Stimulated activated CD4-positive, alpha-beta T cell treated with anti-CD3 and anti-CD28 coated beads, Interleukin-4, amount 100 ng/mL, for 1 hour (primary cell): ENCODE data around the gene TEPSIN.

Experiments used
- DNase-seq: peaks from one replicate; pipeline ENCODE4 v3.0.0-alpha.2; 2020

TEPSIN gene

DNA sequence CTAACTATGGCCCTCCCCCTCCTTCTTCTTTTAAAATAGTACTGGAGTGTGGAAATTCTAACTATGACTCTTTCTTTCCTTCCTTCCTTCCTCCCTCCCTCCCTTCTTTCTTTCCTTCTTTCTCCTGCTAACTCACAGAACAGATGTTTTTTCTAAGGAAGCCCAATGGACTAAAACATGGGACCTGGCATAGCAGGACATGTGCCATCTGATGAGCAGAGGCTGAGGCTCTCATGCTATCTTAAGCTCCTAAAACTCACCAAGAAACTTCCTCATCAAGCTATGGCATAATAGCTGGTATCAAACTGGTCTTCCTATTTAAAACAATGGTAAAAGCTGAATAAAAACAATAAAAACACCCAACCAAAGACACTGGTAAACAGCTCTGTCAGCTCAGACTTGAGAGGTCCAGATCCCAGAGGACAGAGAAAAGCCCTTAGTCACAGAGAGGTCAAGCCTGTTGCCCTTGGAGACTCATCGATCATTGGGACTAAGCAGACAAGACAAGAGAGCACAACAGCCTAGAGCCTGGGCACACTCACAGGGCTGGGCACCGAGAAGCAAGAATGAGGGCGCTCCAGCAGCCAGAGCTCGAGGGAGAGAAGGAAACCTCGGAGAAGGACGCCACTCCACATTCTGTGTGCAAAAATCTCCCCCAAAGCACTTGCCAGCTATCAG is 28.7 kb upstream of the TEPSIN start:
- DNase-seq: no peak

DNA sequence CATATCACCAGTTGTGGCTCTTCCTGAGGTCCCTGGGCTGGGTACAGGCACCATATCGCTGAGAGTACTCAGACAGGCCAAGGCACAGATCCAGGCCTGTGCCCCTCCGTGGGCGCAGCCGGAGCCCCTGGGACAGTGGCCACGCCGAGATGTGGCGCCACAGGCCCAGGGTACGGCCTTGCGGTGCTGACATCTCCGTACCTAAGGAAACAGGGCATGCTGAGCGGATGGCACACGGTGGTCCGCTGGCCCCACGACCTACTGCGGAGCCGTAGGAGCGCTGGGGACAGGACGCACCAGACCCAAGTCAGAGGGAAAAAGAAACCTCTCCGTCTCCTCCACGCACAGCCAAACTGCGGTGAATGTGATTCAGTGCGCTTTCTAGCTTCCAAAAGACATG is 26.7 kb upstream of the TEPSIN start:
- DNase-seq: no peak

DNA sequence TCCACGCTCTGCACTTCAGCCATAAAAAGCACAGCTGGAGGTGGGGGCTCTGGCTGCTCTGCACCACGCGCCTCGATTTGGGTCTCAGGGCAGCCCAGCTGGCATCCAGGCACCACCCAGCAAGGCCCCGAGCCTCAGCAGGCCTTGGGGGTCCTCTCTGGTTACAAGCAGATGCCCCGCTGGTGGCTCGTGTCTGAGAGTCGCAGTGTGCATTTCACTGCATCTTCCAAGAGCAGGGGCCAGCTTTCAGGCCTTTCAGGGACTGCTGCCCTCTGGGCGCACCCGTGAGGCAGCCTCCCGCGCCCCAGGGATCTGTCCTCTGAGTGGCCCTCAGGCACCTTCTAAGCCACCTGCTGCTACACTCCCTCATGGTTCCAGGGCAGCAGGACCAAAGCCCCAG is 25.8 kb upstream of the TEPSIN start:
- DNase-seq: no peak

DNA sequence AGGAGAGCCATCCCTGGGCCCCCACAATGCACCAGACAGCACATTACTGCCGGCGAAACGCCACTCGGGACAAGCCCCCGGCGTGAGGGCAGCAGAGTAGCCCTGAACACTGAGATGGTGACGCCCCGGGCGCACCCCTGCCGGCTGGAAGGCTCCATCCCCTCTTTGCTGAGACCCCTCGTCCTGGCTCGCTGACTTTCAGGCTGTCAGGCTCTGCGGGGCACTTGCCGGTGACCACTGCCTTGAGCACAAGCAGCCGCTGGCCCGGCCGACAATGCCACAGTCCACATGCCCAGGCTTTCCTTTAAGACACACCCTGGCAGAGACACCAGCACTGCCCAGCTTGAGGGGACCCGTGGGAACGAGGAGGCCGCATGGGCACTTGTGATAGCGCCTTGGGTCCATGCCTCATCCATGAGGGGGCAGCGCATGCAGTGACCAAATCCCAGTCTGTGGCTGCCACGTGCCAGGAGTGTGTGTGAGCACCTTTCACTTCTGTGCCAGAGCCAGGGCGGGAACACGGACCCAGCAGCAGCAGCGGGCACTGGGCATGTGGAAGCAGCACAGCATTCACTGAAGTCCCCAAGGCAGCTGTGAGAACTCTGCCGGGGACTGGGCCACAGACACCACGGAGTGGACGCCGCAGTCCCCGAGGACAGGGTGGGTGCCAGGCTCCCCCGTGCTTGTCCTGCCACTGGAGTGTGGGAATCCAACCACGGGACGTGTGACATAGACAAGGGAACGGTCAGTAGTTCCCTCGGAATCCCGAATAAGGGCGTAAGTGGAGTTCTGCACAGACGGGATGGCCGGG is 24.7 kb upstream of the TEPSIN start:
- DNase-seq: no peak

DNA sequence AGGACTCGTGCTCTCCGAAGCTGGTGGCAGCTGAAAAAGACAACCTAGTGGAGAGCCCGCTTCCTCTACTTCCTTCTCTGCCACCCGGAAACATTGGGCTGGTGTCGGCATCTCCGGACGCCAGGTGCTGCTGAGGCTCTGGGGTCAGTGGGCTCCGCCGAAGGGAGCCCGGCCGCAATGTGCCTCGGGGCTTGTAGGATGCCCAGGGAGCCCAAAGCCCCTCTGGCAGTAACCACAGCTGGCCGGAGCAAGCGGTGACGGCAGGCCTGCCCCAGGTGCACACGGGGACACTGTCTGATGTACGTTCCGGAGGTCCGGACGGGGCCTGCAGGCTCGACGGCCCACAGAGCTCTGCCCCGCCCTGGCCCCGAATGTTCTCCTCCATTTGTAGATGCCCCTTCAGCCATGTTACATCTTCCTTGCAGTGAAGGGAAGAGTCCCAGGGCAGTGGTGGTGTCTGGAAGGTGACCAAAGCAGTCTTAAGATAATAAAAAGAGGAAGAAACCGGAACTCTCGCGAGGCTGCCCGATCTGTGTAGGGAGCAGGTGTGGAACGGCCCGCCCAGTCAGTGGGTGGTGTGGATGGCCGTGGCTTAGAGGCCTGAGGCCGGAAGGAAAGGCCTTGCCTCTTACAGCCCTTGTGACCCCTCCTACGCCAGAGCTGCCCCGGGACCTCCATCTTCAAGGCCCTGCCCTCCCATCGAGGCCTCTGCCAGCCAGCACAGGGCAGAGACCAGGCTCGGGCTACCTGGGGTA is 22.9 kb upstream of the TEPSIN start:
- no peak for DNase-seq

DNA sequence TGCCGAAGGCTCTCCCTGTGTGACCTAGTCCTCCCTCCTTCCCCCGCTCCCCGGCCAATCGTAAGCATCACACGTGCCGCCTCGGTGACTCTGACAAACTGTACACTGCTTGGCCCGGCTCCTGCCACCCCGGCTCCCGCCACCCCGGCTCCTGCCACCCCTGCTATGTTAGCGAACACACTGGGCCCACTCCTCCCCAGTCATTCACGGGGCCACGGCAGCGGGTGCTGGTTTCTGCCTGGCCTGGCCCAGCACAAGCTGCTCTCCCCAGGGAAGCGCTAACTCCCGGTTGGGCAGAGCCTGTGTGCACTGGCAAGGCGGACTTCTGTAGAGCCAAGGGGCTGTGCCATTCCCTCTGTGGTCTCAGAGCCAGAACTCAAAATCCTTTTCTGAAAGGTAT is 22.2 kb upstream of the TEPSIN start:
- no peak for DNase-seq

DNA sequence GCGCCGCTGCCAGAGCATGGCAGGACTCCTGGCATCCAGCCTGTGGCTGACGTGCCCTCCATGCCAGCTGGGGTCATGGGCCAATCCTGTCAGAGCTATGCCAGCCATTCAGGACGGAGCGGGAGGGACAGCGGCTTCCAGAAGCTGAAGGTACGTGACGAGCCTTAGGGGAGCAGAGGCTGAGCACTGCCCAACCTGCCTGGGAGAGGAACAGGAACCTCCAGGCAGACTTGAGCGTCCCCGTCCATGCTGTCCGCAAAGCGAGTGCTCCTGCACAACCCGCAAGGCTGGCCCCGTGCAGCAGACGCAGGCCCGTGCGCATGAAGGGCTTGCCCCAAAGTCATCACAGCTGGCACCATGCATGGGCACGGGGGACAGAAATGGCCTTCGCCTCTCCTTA is 21.8 kb upstream of the TEPSIN start:
- no peak for DNase-seq

DNA sequence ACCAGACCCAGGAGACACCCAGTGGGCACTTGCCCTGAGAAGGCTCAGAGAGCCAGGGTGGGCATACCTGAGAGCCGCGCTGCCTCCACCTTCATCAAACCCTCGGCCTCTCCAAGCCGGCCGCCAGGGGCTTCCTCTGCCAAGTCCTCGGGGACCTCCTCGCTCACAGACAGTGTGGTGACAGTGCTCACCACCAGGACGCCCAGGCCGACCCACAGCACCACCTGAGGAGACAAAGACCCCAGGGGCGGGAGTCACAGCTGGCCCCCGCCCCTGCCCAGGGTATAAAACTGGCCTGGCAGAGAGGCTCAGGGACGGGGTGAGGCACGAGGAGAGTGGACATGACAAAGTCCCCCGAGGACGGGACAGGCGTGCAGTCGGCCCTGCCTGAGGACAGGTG is 21.3 kb upstream of the TEPSIN start:
- DNase-seq: no peak

DNA sequence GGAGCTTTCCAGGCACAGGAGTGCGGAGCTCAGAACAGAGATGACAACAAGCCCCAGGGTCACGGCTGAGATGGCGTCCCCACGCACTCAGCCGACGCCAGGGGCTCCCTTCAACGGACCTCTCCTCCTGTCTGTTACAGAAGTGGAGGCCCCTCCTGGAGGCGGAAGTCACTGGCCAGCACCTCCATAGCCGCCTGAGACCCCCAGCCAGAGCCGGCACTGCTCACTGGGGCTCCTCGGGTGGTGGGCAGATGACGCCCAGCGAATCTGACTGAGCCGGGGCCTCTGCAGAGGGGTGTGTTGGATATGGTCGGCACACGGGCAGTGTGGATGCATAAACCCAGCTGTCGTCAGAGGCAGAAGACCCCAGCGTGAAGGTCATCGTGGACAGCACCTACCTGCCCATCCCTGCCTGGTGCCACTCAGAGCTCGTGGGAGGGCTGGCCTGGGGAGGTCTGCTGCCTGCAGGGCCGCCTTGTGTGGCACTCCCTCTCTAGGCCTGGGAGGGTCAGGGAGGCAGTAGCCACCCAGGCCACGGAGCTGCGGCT is 20.3 kb upstream of the TEPSIN start:
- DNase-seq: no peak

DNA sequence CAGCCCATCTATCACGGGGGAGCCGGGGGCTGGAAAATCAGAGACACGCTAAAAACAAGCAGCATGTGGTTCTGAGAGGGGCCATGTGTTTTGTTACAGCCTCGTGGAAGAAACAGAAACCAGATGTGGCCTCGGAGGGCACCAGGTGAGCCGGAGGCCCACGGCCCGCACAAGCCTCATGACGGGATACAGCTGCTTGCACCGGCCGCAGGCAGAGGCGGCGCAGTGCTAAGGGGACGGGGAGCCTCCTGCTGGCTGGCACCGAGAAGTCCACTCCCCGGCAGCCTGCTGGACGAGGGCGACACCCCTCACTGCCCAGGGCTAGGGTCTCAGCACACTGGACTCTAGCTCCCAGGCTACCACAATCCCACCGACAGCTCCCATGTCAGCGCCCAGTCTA is 19.4 kb upstream of the TEPSIN start:
- DNase-seq: no peak

DNA sequence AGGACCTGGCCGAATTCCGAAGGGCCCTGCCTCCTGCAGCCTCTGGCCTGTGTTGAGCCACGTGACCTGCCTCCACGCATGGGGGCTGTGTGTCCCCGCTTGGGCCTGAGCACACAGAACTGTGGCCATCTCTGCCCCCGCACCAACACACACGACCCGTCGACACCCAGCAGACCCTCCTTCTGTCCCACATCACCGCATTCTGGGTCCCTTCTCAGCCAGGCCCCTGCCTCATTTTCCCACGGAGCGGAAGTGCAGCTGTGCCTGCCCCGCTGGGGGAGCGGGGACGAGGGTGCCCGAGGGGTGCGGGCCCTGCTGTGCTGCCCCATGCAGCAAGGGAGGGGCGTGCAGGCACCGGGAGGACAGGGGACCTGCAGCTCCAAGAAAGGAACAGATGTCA is 18.7 kb upstream of the TEPSIN start:
- no peak for DNase-seq

DNA sequence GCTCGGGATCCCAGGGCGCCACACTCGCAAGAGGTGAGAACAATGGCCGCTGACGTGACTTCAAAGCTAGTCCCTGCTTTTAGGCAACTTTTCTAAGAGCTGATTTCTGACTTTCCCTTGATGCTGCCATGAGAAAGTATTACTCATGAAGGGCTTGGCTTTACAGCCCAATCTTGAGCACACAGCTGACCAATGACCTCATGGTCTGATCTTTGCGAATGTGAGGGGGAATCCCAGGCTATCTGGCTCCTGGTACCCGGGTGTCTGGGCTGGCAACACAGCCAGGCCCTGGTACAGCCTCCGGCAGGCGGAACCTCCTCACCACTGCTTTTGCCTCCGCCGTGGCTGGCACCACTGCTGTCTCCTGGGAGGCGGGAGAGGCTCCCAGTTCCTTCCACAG is 17.8 kb upstream of the TEPSIN start:
- DNase-seq: no peak

DNA sequence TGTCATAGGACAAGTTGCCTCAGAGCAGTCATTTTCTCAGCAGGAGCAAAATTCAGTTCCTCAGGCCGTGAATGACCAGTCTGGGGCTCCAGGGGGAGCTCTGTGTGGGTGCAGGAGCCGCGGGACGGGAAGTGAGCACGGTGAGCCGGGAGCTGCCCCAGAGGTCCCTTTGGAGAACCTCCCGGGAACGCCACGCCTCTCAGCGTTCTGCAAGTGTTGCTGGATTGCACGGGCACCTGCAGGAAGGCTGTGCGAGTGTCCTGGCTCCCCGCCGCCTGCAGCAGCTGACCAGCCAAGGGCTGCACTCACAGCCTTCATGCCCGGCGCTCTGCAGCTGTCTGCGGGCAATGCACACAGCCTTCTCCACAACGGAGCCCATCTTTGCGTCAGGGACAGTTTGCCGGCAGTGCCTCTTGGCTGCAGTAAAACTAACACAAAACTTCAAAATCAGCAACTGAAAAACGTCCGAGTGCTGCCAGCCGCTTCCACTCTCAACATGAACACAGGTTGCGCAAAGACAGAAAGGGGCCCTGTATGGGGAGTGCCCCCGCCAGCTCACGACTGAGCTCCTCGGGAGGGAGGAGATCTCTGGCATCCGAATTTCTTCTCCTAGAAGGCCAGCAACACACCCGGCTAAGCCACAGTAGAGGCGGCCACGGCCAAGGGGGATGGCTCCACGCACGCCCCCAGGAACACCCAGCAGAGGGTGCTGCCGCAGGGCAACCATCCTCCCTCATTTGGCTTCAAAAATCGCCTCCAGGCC is 16.3 kb upstream of the TEPSIN start:
- no peak for DNase-seq

DNA sequence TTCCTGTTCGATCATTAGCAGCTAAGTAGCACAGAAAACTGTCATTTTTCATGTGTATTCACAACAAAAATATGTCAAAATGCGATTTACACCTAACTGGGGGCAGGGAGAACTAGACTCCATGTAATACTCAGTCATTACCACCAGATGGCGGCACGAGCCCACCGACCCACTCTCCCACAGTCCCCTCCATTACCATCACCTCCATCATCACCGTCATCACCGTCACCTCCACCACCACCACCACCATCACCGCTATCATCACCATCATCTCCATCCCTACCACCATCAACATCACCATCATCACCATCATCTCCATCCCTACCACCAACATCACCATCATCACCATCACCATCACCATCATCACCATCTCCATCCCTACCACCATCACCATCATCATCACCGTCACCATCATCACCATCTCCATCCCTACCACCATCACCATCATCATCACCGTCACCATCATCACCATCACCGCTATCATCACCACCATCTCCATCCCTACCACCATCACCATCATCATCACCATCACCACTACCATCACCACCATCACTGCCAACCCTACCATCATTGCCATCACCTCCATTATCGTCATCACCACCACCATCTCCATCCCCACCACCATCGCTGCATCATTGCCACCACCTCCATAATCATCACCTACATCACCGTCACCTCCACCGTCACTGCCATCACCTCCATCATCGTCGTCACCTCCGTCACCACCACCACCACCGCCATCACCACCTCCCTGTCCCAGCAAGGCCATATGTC is 14.7 kb upstream of the TEPSIN start:
- peak; percentile 57 for DNase-seq

DNA sequence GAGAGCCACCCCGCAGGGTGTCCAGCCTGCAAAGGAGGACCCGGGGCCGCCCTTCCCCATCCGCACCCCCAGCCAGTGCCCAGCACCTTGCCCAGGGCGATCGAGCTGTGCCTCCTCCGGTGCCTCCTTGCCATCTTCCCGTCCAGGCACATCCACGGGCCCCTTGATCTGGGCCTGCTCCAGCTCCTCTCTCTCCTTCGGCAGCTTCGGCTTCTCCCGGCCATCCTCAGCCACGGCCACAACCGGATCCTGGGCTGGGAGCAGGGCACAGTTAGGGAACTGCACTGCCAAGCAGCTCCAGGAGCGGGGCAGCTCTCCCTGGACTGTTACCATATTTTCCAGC is 14.1 kb upstream of the TEPSIN start:
- DNase-seq: no peak

DNA sequence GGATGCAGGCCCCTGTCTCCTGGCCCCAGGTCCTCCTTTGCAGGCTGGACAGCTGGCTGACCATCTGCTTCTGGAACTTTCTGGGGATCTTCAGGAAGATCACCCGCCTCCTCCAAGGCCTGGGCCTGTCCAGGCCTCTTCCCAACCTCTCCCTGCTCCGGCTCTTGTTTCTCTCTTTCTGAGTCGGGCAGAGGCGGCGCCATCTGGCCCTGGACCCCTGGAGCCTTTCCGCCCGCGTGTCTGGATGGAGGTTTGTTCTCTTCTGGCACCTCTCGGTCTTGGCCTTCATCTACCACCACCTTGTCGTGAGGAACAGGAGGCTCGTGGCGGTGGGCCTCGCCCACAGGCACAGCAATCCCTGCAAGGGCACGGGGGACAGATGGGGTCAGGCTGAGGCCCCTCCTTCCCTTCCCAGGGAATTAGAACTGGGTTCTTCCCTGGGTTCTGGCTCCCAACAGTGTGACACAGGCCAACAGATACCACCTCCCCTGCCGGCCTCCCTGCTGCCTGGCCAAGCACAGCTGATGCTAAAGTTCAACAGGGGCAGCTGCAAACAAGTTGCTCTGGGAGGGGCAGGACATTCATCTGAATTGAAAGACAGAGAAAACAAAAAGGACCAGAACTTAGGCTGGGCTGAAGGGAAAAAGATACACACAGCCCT is 13.6 kb upstream of the TEPSIN start:
- DNase-seq: no peak

DNA sequence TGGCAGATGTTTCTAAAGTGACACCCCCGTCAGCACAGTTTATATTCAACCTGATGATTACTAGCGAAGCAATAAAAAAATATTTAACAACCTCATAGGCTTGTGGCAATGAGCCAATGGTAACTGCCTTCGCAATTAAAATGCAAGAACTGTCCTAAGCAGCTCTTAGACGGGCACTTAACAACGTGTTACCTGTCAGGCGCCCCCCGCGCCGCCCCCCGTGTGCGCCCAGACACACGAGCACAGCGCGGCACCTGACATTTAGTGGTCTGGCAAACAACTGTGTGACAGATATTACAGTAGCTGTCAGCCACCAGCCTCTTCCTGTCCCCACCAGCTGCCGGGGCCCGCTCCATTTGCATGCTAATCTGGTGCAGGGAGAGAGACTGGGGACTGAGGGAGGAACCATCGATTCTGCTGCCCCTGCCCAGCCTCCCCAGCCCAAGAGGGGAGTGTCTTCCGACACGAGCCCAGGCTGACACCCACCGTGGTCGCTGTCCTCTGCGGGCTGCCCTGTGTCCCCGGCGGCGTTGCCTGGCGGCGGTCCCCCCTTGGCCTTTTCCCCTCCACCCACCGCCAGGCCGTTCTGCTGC is 12.9 kb upstream of the TEPSIN start:
- no peak for DNase-seq

DNA sequence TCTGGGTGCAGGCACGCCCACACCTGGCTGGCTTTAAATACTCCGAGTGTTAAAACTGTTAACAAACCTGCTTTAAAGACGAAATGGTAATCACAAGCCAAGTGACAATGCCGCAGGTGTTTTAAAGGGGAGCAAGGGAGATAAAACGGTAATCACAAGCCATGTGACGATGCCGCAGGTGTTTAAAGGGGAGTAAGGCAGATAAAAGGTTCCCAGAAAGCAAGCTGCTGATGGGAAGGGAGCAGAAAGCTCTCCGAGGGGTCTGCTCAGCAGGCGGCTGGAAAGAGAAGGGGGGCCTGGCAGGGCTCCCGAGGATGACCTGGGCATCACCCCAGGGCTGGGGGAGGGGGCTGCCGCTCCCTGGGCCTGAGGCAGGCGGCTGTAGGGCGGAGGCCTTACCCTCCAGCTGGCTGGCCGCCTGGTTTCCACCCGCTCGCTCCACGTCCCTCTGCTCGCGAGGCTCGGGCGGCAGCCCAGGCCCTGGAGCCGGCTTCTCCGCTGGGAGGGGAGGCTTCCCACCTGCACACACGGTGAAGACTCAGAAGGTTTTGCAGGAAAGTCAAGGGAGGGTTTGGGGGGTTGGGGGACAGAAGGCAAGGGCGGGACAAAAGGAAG is 12.3 kb upstream of the TEPSIN start:
- no peak for DNase-seq

DNA sequence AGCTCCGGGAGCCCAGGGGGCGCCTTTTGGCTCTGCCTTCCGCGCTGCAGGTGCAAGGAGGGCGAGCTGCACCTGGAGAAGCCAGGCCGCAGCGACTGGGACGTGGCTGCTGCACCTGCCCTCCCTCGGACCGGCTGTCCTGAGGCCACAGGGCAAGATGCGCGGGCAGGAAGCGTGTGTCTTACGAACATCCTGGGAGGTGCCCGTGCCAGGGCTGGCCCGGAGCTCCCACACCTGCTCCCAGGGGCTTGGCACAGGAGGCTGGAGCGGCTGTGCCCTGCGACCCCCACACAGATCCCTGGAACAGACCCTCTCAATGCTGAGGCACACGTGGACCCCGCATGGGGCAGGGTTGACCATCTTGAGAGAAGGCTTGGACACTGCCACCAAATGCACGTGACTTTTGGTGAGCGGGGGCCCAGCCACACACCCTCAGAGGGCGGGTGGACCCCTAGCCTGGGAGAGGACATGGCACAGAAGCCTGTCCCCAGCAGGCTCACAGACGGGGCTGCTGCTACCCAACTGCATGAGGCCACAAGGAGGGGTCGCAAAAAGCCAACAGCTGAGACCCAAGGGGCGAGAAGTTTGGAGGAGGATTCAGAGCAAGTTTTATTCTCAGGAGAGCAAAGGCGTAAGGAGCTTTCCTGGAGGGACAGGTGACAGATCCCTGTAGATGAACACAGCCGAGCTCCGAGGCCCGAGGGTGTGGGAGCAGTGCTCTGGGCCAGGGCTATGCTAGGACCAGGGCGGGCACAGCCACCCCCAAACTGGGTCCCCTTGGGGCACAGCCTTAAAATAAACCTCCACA is 11.6 kb upstream of the TEPSIN start:
- DNase-seq: no peak
